IPS-NIHi11 (cell line): ENCODE measurements around the gene NBDY.
"Not testable (repeated sequence)": the region's sequence is repeated elsewhere in the genome, so short reads cannot be mapped to it uniquely, and the experiment has no call there.

ENCODE experiments used
- DNase-seq: peaks from one replicate; pipeline ENCODE4 v3.0.0; 2012; ENCODE audit warnings: mixed read lengths, low spot score

The NBDY gene

DNA sequence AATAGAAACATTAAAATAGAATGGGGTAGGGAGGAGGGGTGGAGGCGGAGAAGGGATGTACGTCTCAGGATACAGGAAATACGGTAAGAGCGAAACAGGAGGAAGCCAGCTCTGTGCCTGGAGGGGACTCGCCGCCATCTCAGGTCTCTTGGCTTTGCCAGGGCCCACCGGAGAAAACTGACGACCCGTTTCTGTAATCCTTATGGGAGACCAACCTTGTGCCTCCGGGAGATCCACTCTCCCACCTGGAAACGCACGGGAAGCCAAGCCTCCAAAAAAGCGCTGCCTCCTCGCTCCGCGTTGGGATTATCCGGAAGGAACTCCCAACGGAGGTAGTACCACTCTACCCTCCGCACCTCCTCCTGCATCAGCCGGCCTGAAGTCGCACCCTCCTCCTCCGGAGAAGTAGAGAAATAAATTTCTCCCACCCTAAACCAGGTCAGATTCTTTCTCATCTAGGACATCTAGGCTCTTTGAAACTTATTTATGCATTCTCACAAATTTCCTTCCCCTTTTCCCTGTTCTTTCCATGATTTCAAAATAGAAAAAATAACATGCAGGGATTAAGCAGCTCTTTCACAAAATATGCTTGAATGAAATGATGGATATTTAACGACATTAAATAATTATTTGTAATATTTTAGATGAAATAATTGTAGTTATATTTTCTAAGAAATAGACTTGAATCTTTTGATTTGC is at the start of gene NBDY:
Gene NBDY, plus strand, starts transcription at position 92 of the 699 bp plus-strand sequence. Its CDS starts 111 bp downstream, at position 203.
- peak; percentile 31 for DNase-seq

- not testable (repeated sequence) for DNase-seq
Measured at GRCh38 chrX:56704530-56704929, 24.5 kb upstream of the NBDY start.

DNA sequence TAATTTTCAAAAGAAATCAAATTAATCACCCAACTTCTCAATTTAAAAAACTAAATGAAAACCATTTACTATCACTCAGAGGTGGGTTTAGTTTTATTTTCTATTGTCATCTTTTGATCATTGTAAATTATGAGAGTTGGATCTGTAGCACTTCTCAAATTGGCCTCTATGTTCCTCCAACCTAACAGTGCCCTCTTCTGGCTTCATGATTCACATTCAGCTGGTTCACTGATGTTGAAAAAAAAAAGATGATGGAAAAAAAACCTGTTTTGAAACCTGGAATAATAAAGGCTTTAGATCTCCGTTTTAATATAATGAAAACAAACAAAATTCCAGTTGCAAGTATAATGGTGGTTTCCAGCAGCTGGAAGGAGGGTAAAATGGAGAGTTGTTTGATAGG is 2.4 kb upstream of the NBDY start:
- DNase-seq: peak; percentile 15

GRCh38 chrX:56727531-56727930 is 1.5 kb upstream of the NBDY start:
- no peak for DNase-seq

DNA sequence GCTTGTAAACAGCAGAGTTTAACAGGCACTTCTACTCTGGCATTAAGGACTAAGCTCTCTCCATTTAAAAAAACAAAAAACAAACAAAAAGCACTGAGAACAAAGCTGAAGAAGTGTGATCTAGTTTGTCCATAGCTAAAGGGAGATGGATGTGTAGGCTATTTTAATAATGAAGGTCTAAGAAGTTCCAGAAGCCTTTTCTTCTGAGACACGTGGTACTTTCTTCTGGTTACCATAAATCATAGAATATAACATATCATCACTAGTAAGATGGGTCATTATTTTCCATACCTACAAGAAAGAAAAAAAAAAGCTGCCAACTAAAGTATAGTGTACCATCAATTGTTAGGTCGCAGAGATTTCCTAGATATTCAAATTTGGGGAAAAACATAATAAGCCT is 722 bp upstream of the NBDY start:
- no peak for DNase-seq

DNA sequence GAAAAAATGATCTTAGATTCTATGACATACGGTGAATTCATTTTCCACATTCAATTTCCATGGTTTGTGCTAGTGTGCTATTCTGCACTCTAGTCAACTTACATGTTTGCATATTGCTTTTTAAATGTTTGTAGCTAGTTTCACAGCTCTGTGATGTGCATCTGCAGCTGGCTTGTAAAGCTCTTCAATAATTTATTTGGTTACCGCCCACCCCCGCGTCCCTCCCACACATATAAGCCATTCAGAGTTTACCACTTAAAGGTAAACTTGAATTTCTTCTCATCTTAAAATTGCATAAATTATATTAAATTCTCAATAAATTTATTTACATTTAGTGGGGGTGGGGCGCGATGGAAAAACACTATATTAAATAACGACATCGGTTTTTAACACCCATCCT is 291 bp upstream of the NBDY start:
- no peak for DNase-seq

- DNase-seq: peak; percentile 13
Measured at GRCh38 chrX:56733459-56734046, 4.5 kb downstream of the NBDY start.

GRCh38 chrX:56736219-56736618 is 7.2 kb downstream of the NBDY start:
- DNase-seq: no peak

DNA sequence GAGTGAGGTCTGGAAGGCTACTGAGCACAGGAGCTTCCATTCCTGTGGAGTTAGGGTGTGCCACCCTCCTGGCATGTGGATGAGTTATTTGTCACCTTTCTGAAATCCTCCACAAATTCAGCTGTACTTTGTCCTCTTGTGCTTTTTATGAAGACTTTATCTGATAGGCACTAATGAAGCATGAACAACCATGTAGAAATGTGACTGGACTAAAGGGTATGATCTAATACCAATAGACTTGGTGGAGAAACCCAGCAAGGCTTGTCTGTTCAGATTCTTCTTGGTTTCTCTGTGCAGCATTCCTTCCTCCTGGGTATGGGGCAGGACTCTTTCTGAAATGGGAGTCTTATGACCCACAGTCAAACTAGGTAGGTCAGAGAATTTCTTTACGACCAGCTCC is 9.6 kb downstream of the NBDY start:
- DNase-seq: no peak

- DNase-seq: no peak
Measured at GRCh38 chrX:56744996-56745395, 16.0 kb downstream of the NBDY start.

- DNase-seq: no peak
Measured at GRCh38 chrX:56746996-56747395, 18.0 kb downstream of the NBDY start.

GRCh38 chrX:56751071-56751470 is 22.0 kb downstream of the NBDY start:
- DNase-seq: no peak

- no peak for DNase-seq
Measured at GRCh38 chrX:56757327-56757726, 28.3 kb downstream of the NBDY start.

- DNase-seq: no peak
Measured at GRCh38 chrX:56758456-56758855, 29.4 kb downstream of the NBDY start.

GRCh38 chrX:56759736-56760409 is 30.8 kb downstream of the NBDY start:
- DNase-seq: no peak

- not testable (repeated sequence) for DNase-seq
Measured at GRCh38 chrX:56760410-56761124, 31.5 kb downstream of the NBDY start.

- DNase-seq: no peak
Measured at GRCh38 chrX:56761167-56761566, 32.1 kb downstream of the NBDY start.

DNA sequence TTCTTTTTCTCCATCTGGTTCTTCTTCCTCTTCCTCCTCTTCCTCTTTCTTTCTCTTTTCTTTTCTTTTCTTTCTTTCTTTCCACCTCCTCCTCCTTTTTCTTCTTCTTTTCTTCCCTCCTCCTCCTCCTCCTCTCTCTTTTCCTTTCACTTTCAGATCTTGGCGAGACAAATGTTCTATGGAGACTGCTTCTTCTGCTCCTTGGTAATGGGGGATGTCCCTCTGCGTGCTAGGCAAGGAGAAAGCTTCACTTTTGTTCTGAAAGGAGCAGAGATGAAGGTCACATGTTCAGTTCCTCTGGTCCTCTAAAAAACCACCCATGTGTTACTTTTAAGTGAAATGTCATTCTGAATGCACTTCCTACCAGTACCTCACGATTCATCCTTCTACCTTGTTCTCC is 33.2 kb downstream of the NBDY start:
- DNase-seq: no peak

DNA sequence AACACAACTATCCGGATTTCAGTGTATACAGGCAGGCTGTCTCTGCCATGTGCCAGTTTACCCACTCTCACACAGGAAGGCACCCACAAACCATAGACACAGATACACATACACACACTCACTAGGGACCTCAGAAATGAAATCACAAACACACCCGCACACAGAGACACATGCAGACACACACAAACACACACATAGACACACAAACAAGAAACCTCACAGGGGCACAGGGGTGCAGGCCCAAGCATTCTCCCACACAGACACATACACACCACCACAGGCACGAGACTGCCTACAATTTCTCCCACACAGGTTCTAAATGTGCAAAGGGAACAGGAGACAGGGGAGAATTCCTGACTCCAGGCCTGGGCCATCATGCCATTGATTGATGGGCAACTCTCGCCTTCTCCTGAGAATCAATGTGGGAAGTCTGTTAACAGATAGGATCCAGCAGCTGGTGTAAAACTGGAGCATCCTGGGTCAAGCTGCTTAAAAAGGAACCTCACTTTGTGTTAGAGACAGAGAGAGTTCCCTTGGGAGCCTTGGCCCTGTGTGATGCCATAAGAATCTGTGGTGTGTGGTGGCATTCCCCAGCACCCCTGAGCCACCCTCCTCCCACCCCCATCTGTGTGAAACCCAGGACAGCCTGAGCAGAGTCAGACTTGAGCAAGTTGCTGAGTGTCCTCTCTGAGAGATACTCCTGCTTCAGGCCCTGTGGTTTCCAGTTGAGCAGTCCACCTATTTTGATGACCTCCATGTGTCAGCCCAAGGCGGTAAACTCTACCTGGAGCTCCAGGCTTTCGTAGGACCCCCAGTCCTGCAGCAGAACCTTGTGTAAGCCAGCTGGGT is 33.9 kb downstream of the NBDY start:
- no peak for DNase-seq

DNA sequence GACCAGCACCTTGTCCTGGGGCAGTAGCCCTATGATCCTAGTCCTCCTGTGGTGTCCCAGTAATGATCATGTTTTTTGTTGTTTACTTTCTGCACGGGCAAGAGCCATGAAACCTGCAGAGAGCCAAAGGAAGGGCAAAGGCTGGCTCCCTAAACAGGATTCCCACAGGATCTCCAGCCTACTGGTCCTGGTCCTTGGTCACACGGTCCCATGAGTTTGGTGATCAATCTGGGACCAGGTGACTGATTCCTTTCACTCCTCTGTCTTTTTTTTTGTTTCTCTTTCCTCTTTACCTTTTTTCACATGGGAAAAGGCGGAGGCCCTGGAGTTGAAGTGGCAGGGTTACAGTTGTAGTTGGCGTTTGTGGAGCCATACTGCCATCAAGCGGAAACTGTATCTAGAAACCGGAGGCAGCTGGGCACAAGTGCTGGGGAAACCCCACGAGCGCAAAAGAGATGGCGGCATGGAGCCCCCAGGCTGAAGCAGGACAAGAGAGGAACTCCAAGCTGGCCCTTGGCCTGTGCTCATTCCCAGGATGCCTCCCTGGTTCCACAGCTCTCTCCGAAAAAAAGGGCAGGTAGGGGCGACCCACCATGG is 34.6 kb downstream of the NBDY start:
- DNase-seq: no peak
